Spleen (tissue), 11 donors: ENCODE data around the gene HADHB. TPM values are rescaled to one million over a fixed set of nuclear protein-coding genes. Genes with fewer than 3 reads are reported as not detected.
A peak's percentile ranks its signal among the peaks of the same experiment; 100 is the strongest.

Experiments used
- DNase-seq: peaks from one replicate; pipeline ENCODE4 v3.0.0-alpha.2; 2020
- H3K27ac ChIP-seq, 8 donors: fragments of 200-600 bp; sonication (generic) in 7 of 8; 1 replicate in 4 of 8; 2 replicates in 4 of 8; pipeline versions ENCODE4 v1.5.0 to v1.8.0; 2016 to 2021; ENCODE audit warnings: inconsistent platforms in 4 of 8, mild to moderate bottlenecking in 4 of 8, moderate library complexity in 1 of 8
- H3K27me3 ChIP-seq, 7 donors: fragments of 200-600 bp; sonication (generic) in 6 of 7; replicated peaks in 1 of 7; 1 replicate in 4 of 7; 2 replicates in 3 of 7; pipeline versions ENCODE4 v1.5.0 to v1.8.0; 2016 to 2021; ENCODE audit warnings: inconsistent platforms in 3 of 7, mild to moderate bottlenecking in 1 of 7
- H3K36me3 ChIP-seq, 6 donors: fragments of 200-600 bp; sonication (generic) in 5 of 6; 1 replicate in 4 of 6; 2 replicates in 2 of 6; pipeline versions ENCODE4 v1.5.0 to v1.8.0; 2016 to 2021; ENCODE audit warnings: inconsistent platforms in 2 of 6
- H3K4me1 ChIP-seq, 6 donors: fragments of 200-600 bp; sonication (generic) in 5 of 6; 1 replicate in 3 of 6; 2 replicates in 3 of 6; pipeline versions ENCODE4 v1.5.0 to v1.8.0; 2016 to 2021; ENCODE audit warnings: inconsistent platforms in 3 of 6
- H3K4me3 ChIP-seq, 8 donors: fragments of 200-600 bp; sonication (generic) in 7 of 8; 1 replicate in 4 of 8; 2 replicates in 4 of 8; pipeline versions ENCODE4 v1.5.0 to v1.8.0; 2016 to 2021; ENCODE audit warnings: inconsistent platforms in 4 of 8, mild to moderate bottlenecking in 4 of 8, moderate library complexity in 2 of 8
- H3K9me3 ChIP-seq, 8 donors: fragments of 200-600 bp; sonication (generic) in 7 of 8; 1 replicate in 4 of 8; 2 replicates in 4 of 8; pipeline versions ENCODE4 v1.5.0 to v1.8.0; 2016 to 2021; ENCODE audit warnings: inconsistent platforms in 4 of 8
- POLR2A ChIP-seq, 3 donors: fragments of 450-650 bp; IDR thresholded peaks; one replicate each; pipeline ENCODE4 v1.5.1; 2017; ENCODE audit warnings: antibody characterized with exemption in 3 of 3, mild to moderate bottlenecking in 1 of 3
- POLR2AphosphoS5 ChIP-seq, 3 donors: sonication (generic); formaldehyde crosslinking; IDR thresholded peaks; one replicate each; pipeline ENCODE4 v1.5.1; 2017; ENCODE audit warnings: antibody characterized with exemption in 3 of 3
- WGBS, 5 donors: extraction: QIAGEN DNeasy Blood & Tissue Kit in 3 of 5; methylation state at CpG; one replicate each; pipeline versions ENCODE4 v1.1.5 to v1.1.7; 2013 to 2018; 5-methylcytosine and 5-hydroxymethylcytosine counted together
- intact Hi-C: fragments of 100-400 bp; cut with DNase I; formaldehyde crosslinking; loops from one replicate; pipeline ENCODE4 v1.15.0; 2023; ENCODE audit warnings: low total_unique reads
- polyA plus RNA-seq, 3 donors: library from polyadenylated mRNA; stranded (reverse); fragments of 200-250 nt; gene quantifications; one replicate each; pipeline ENCODE4 v1.2.1, GENCODE V29; 2013
- total RNA-seq, 7 donors: library from RNA; depleted of rRNA in 3 of 7; stranded (reverse); fragments of >200 nt in 3 of 7; fragmentation: NEBNext Ultra II Directional in 4 of 7; extraction: Animal tissue kit (Norgen Biotek cat#: 25700) in 4 of 7; gene quantifications; one replicate each; pipeline versions ENCODE4 v1.1.0 to v1.2.1, GENCODE V29; 2016 to 2021
- TF ChIP-seq, protein P1 (sequence below), 11 experiments: fragments of 200-600 bp in 7 of 11; fragments of 450-650 bp in 4 of 11; sonication (generic) in 4 of 11; IDR thresholded peaks in 8 of 11; conservative IDR thresholded peaks in 3 of 11; 1 replicate in 7 of 11; 2 replicates in 4 of 11; pipeline versions ENCODE4 v1.4.0 to v1.8.0; 2016 to 2021; ENCODE audit warnings: antibody characterized with exemption in 11 of 11, inconsistent platforms in 4 of 11, mild to moderate bottlenecking in 1 of 11
- donor health status: healthy with polysubstance abuse.
- donor health status: DM: no; HTN: no; CAD: no; lungs with moderate emphysema.
- donor health status: DM: no; HTN: no; CAD: no.
- donor health status: Bipolar disorder and iron deficiency.
- donor health status: healthy.
- donor health status: DM: no; HTN: no; CAD: no.
- donor health status: DM: yes; HTN: yes; CAD: no.

HADHB gene
- total and polyA plus RNA-seq, 10 donors: 54.0 to 165 (median 108) TPM

DNA sequence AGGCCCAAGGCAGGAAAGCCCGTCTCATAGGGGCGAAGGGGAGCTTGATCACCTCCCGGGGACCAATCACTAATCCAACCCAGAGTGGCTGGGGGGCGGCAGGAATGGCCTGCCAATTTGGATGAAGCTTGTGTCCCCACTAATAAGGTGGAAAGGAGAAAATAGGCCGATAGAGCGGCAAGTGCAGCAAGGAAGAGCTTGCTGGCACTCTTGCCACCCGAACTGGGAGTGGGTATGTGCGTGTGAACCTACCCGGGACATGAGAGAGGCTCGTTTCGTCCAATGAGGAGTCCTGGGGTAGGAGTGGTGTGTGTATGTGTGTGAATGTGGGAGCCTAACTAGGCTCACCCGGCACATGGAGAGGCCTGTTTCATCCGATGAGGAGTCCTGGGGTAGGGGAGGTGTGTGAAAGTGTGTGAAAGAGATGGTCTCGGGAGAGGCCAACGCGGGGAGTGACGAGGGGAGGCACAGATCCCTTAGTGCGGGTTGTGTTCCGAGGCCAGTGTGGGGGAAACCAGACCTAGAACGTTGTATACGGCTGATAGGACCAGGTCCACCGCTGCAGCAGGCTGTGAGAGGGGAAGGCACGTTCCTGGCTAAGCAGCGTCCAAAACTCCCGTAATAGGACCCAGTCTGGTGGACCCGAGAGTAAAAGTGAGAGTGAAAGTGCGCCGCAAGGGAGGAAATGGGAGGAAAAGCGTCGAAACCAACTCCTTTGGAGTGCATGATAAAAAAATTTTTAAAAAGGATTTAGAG, 54.1 kb downstream of the HADHB start:
- peaks cover 0 to 3% (median 0%) of the 10 kb centered on the region in 6 donors for H3K36me3 ChIP-seq
- H3K27me3 ChIP-seq: no peaks in the 10 kb centered on the region
- peak overlapping the region; percentile 40 to 77 (median 60) for H3K4me3 ChIP-seq
- peak overlapping the region; percentile 48 to 93 (median 88) for H3K27ac ChIP-seq
- intact Hi-C loops: no loop called here
- WGBS, 5 donors: 2 to 6% (median 4%) methylated on average over 30 of the region's 30 CpGs
- H3K4me1 ChIP-seq: peaks cover 0 to 47% (median 30%) of the 10 kb centered on the region in 6 donors
- peak; percentile 80 for DNase-seq
- no peaks in the 10 kb centered on the region for H3K9me3 ChIP-seq
- TF ChIP-seq, protein P1, sequence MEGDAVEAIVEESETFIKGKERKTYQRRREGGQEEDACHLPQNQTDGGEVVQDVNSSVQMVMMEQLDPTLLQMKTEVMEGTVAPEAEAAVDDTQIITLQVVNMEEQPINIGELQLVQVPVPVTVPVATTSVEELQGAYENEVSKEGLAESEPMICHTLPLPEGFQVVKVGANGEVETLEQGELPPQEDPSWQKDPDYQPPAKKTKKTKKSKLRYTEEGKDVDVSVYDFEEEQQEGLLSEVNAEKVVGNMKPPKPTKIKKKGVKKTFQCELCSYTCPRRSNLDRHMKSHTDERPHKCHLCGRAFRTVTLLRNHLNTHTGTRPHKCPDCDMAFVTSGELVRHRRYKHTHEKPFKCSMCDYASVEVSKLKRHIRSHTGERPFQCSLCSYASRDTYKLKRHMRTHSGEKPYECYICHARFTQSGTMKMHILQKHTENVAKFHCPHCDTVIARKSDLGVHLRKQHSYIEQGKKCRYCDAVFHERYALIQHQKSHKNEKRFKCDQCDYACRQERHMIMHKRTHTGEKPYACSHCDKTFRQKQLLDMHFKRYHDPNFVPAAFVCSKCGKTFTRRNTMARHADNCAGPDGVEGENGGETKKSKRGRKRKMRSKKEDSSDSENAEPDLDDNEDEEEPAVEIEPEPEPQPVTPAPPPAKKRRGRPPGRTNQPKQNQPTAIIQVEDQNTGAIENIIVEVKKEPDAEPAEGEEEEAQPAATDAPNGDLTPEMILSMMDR (IDR thresholded peaks at IDR 0.05 in 8 of 11, conservative IDR thresholded peaks at IDR 0.05 in 3 of 11): no peak
- TF ChIP-seq POLR2AphosphoS5 (IDR thresholded peaks at IDR 0.05): peak in 2 of 3 donors; percentile 49 to 71

GRCh38 chr2:26299471-26300101, 54.8 kb downstream of the HADHB start:
- no peak for DNase-seq
- Histone ChIP-seq H3K36me3 (peaks cover 0 to 11% (median 0%) of the 10 kb centered on the region in 6 donors), H3K9me3 (no peaks in the 10 kb centered on the region), H3K4me1 (peaks cover 0 to 47% (median 30%) of the 10 kb centered on the region in 6 donors), H3K27ac (peak overlapping the region; percentile 48 to 93 (median 88)), H3K27me3 (no peaks in the 10 kb centered on the region), H3K4me3 (peak overlapping the region; percentile 40 to 77 (median 60))
- WGBS, 5 donors: 1 to 6% (median 1%) methylated on average over 9 of the region's 9 CpGs
- TF ChIP-seq, protein P1 (IDR thresholded peaks at IDR 0.05 in 8 of 11, conservative IDR thresholded peaks at IDR 0.05 in 3 of 11): no peak
- TF ChIP-seq POLR2AphosphoS5 (IDR thresholded peaks at IDR 0.05): no peak
- TF ChIP-seq POLR2A (IDR thresholded peaks at IDR 0.05): no peak
- intact Hi-C loops: loop anchor here (10.0 kb wide), 1 partner anchor 55 kb away; the partner anchor contains the start of genes HADHA and HADHB

GRCh38 chr2:26300234-26300925, 55.6 kb downstream of the HADHB start:
- H3K36me3 ChIP-seq: peaks cover 0 to 11% (median 0%) of the 10 kb centered on the region in 6 donors
- DNase-seq: no peak
- TF ChIP-seq, protein P1 (IDR thresholded peaks at IDR 0.05 in 8 of 11, conservative IDR thresholded peaks at IDR 0.05 in 3 of 11): no peak
- TF ChIP-seq POLR2A (IDR thresholded peaks at IDR 0.05): no peak
- no peak for TF ChIP-seq POLR2AphosphoS5 (IDR thresholded peaks at IDR 0.05)
- H3K27ac ChIP-seq: peak overlapping the region; percentile 48 to 93 (median 88)
- H3K9me3 ChIP-seq: no peaks in the 10 kb centered on the region
- peaks cover 0 to 47% (median 30%) of the 10 kb centered on the region in 6 donors for H3K4me1 ChIP-seq
- H3K27me3 ChIP-seq: no peaks in the 10 kb centered on the region
- intact Hi-C loops: loop anchor here (10.0 kb wide), 1 partner anchor 56 kb away; the partner anchor contains the start of genes HADHA and HADHB
- H3K4me3 ChIP-seq: peak overlapping the region in 7 of 8 donors; percentile 45 to 77 (median 62)
- 50 to 55% (median 53%) methylated on average over 22 of the region's 22 CpGs for WGBS, 5 donors
